ENCODE measurements around the gene ST14. TPM values are rescaled to one million over a fixed set of nuclear protein-coding genes. Genes with fewer than 3 reads are reported as not detected.
"Not testable (repeated sequence)": the region's sequence is repeated elsewhere in the genome, so short reads cannot be mapped to it uniquely, and the experiment has no call there.

ST14 gene
- total RNA-seq, 1 experiment from 2014 or later, result 141 TPM

- ChIA-PET POLR2A (ENCODE audit: unreplicated experiment) (no interaction called here), CTCF (no interaction called here)
- H3K9me2 ChIP-seq (ENCODE audit: insufficient read depth), result no peaks in the 10 kb centered on the region
- H3F3A ChIP-seq (ENCODE audit: insufficient read depth, low read depth), result 0 out of 2 replicates have a peak, but pooled peaks cover 6% of the 10 kb centered on the region
- no peaks in the 10 kb centered on the region for H4K20me1 ChIP-seq (ENCODE audit: insufficient read depth)
- no peak for DNase-seq
- H3K4me1 ChIP-seq (replicated peaks; ENCODE audit: insufficient read depth), result no peaks in the 10 kb centered on the region
- H3K27me3 ChIP-seq (ENCODE audit: insufficient read depth, low read depth), result no peaks in the 10 kb centered on the region
- H3K79me2 ChIP-seq (ENCODE audit: low read depth), result peaks cover 14% of the 10 kb centered on the region; the same call in 1 of the 2 replicates
- H3K27ac ChIP-seq, result no peak overlapping the region
- no peak overlapping the region for H3K4me2 ChIP-seq
- intact Hi-C loops (cut with micrococcal nuclease; ENCODE audit: unreplicated experiment), result no loop called here
- no peaks in the 10 kb centered on the region for H3K9me3 ChIP-seq (ENCODE audit: insufficient read depth, low read depth)
- no peak overlapping the region for H3K4me3 ChIP-seq
- no TSS peak for BruUV-seq (replicated peaks)
- TF ChIP-seq EZH2 (IDR thresholded peaks at IDR 0.05; ENCODE audit: low read depth), result no peak
- TF ChIP-seq CTCF (conservative IDR thresholded peaks at IDR 0.05), result no peak
- H3K36me3 ChIP-seq (ENCODE audit: low read depth), result no peaks in the 10 kb centered on the region
- H2AFZ ChIP-seq, result no peak overlapping the region
Measured at GRCh38 chr11:130247319-130247718, 87.7 kb downstream of the ST14 start.

- no peaks in the 10 kb centered on the region for H3K9me2 ChIP-seq (ENCODE audit: insufficient read depth)
- H3F3A ChIP-seq (ENCODE audit: insufficient read depth, low read depth), result 0 out of 2 replicates have a peak, but pooled peaks cover 6% of the 10 kb centered on the region
- H3K27ac ChIP-seq, result no peak overlapping the region
- intact Hi-C loops (cut with micrococcal nuclease; ENCODE audit: unreplicated experiment), result no loop called here
- ChIA-PET CTCF (no interaction called here), POLR2A (ENCODE audit: unreplicated experiment) (interaction anchor here (0.6 to 0.7 kb wide), 2 partner anchors 113 to 850 kb away, joined by 3 to 10 read pairs; no protein-coding TSS in a partner anchor)
- no peaks in the 10 kb centered on the region for H3K4me1 ChIP-seq (replicated peaks; ENCODE audit: insufficient read depth)
- no peak for DNase-seq
- no TSS peak for BruUV-seq (replicated peaks)
- no peaks in the 10 kb centered on the region for H4K20me1 ChIP-seq (ENCODE audit: insufficient read depth)
- TF ChIP-seq EZH2 (IDR thresholded peaks at IDR 0.05; ENCODE audit: low read depth) (no peak), CTCF (conservative IDR thresholded peaks at IDR 0.05) (no peak)
- H3K4me3 ChIP-seq, result no peak overlapping the region
- no peaks in the 10 kb centered on the region for H3K9me3 ChIP-seq (ENCODE audit: insufficient read depth, low read depth)
- no peaks in the 10 kb centered on the region for H3K27me3 ChIP-seq (ENCODE audit: insufficient read depth, low read depth)
- no peak overlapping the region for H2AFZ ChIP-seq
- H3K79me2 ChIP-seq (ENCODE audit: low read depth), result peaks cover 16% of the 10 kb centered on the region; the same call in 1 of the 2 replicates
- no peak overlapping the region for H3K4me2 ChIP-seq
- no peaks in the 10 kb centered on the region for H3K36me3 ChIP-seq (ENCODE audit: low read depth)
Measured at GRCh38 chr11:130249371-130249770, 89.8 kb downstream of the ST14 start.

GRCh38 chr11:130249929-130250328, 90.3 kb downstream of the ST14 start:
- POLR2A ChIA-PET (ENCODE audit: unreplicated experiment), result interaction anchor here (0.7 kb wide), 1 partner anchor 113 kb away, joined by 10 read pairs; no protein-coding TSS in a partner anchor
- H3K9me3 ChIP-seq (ENCODE audit: insufficient read depth, low read depth); BruUV-seq (replicated peaks); H3F3A ChIP-seq (ENCODE audit: insufficient read depth, low read depth); H3K4me1 ChIP-seq (replicated peaks; ENCODE audit: insufficient read depth); H4K20me1 ChIP-seq (ENCODE audit: insufficient read depth); CTCF ChIA-PET; H2AFZ ChIP-seq; H3K27me3 ChIP-seq (ENCODE audit: insufficient read depth, low read depth); intact Hi-C loops (cut with micrococcal nuclease; ENCODE audit: unreplicated experiment); H3K9me2 ChIP-seq (ENCODE audit: insufficient read depth); H3K27ac ChIP-seq; H3K4me3 ChIP-seq; DNase-seq; H3K36me3 ChIP-seq (ENCODE audit: low read depth); H3K4me2 ChIP-seq: not testable (repeated sequence)
- H3K79me2 ChIP-seq (ENCODE audit: low read depth), result peaks cover 16% of the 10 kb centered on the region; the same call in 1 of the 2 replicates

- H3K27me3 ChIP-seq (ENCODE audit: insufficient read depth, low read depth); H3K9me3 ChIP-seq (ENCODE audit: insufficient read depth, low read depth); H3K4me1 ChIP-seq (replicated peaks; ENCODE audit: insufficient read depth); H3F3A ChIP-seq (ENCODE audit: insufficient read depth, low read depth); intact Hi-C loops (cut with micrococcal nuclease; ENCODE audit: unreplicated experiment); H3K36me3 ChIP-seq (ENCODE audit: low read depth); H3K4me3 ChIP-seq; H3K9me2 ChIP-seq (ENCODE audit: insufficient read depth); POLR2A ChIA-PET (ENCODE audit: unreplicated experiment); H3K4me2 ChIP-seq; BruUV-seq (replicated peaks); H2AFZ ChIP-seq; DNase-seq; H4K20me1 ChIP-seq (ENCODE audit: insufficient read depth); CTCF ChIA-PET; H3K27ac ChIP-seq: not testable (repeated sequence)
- peaks cover 16% of the 10 kb centered on the region; the same call in 1 of the 2 replicates for H3K79me2 ChIP-seq (ENCODE audit: low read depth)
Measured at GRCh38 chr11:130251763-130252162, 92.2 kb downstream of the ST14 start.

Other genes starting within 250 kb of the ST14 start
- gene PRDM10, start 156.9 kb upstream of the ST14 start, total RNA-seq (2021), result 10.3 and 14.6 TPM in 2 replicates
- gene APLP2, start 89.9 kb upstream of the ST14 start, total RNA-seq (2021), result 306 and 350 TPM in 2 replicates
- gene ZBTB44, start 155.1 kb downstream of the ST14 start, total RNA-seq (2021), result 33.4 and 41.2 TPM in 2 replicates